Measurements from ENCODE around the gene C20orf96. TPM values are rescaled to one million over a fixed set of nuclear protein-coding genes. Genes with fewer than 3 reads are reported as not detected.

Gene C20orf96
- total RNA-seq, 3 donors from 2014 or later (not counting 1 experiment from before 2014, with no cell fraction given), result 3.8 to 4.3 (median 4.1) TPM

DNA sequence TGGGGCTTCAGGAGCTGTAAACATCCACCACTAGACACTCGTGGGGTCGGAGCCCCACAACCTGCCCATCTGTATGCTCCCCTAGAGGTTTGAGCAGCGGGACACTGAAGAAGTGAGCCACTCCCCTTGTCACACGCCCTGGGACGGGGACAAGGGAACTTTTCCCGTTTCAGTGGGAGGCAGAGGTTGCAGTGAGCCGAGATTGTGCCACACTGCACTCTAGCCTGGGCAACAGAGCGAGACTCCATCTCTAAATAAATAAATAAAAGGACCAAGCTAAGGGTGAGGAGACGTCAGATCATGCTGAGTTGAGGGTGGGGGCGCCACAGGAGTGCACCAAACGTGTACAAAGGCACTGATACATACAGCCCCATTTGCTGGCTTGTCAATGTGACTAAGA, 15.2 kb upstream of the C20orf96 start:
- H3K9me3 Mint-ChIP-seq, result no peaks in the 10 kb centered on the region
- intact Hi-C loops (cut with micrococcal nuclease), result no loop called here

DNA sequence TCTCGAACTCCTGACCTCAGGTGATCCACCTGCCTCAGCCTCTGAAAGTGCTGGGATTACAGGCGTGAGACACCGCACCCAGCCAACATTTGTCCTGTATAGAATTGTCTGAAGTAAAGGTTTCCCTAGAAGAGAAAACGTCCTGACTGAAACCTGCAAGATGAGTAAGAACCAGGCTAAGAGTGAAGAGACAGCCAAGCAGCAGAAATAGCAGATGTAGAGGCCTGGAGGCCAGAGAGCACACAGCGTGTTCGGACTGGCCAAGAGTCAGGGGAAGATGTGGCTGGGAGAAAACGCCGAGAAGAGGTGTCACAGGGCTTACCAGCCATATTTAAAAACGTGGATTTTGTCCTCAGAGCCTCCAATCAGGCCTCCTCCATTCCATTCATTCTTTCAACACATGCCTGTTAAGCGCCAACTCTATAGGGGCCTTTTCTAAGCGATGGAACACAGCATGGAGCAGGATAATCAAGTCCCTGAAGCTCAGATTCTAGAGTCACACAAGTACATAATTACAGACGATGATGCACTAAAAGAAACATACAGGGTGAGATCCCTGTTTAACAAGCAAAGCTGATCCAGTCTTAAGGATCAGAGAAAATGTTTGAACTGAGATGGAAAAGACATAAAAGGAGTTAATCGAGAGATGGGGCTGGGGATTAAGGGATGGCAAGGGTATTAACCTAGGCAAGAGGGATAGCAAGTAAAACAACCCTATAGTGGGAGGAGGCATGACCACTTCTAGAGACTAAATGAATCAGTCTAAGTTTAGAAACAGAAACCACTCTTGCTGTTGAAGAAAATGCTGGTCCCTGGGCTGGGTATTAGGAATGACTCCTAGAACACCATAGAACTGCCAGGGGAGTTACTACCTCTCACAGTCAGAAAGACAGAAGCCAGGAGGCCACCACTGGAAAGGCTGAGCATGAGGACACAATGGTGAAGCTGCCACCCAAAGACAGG, 11.6 kb upstream of the C20orf96 start:
- no peaks in the 10 kb centered on the region for H3K27me3 Mint-ChIP-seq (ENCODE audit: low read depth in 2 of 2)
- peaks cover 26 to 43% of the 10 kb centered on the region in 2 donors for H3K4me1 Mint-ChIP-seq
- intact Hi-C loops (cut with micrococcal nuclease), result no loop called here
- no peak for ATAC-seq
- no peak overlapping the region for H3K4me3 Mint-ChIP-seq
- TF ChIP-seq, protein P1, sequence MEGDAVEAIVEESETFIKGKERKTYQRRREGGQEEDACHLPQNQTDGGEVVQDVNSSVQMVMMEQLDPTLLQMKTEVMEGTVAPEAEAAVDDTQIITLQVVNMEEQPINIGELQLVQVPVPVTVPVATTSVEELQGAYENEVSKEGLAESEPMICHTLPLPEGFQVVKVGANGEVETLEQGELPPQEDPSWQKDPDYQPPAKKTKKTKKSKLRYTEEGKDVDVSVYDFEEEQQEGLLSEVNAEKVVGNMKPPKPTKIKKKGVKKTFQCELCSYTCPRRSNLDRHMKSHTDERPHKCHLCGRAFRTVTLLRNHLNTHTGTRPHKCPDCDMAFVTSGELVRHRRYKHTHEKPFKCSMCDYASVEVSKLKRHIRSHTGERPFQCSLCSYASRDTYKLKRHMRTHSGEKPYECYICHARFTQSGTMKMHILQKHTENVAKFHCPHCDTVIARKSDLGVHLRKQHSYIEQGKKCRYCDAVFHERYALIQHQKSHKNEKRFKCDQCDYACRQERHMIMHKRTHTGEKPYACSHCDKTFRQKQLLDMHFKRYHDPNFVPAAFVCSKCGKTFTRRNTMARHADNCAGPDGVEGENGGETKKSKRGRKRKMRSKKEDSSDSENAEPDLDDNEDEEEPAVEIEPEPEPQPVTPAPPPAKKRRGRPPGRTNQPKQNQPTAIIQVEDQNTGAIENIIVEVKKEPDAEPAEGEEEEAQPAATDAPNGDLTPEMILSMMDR (IDR thresholded peaks at IDR 0.05), result no peak
- H3K27me3 ChIP-seq (ENCODE audit: control insufficient read depth, insufficient read depth, low read length), result no peaks in the 10 kb centered on the region
- no peak overlapping the region for H3K4me3 ChIP-seq (ENCODE audit: low read length)
- H3K36me3 ChIP-seq (ENCODE audit: control insufficient read depth, insufficient read depth, low read length), result no peaks in the 10 kb centered on the region
- WGBS (ENCODE audit: insufficient coverage), result 95% methylated on average over 13 of the region's 13 CpGs
- H3K27ac Mint-ChIP-seq, result peak overlapping the region in 1 of 2 donors; percentile 6
- no peak overlapping the region for H3K27ac ChIP-seq (ENCODE audit: low read length)
- no peaks in the 10 kb centered on the region for H3K36me3 Mint-ChIP-seq
- no peaks in the 10 kb centered on the region for H3K9me3 ChIP-seq (ENCODE audit: control insufficient read depth, insufficient read depth, low read length)
- no peaks in the 10 kb centered on the region for H3K9me3 Mint-ChIP-seq
- no peak for DNase-seq
- H3K4me1 ChIP-seq (ENCODE audit: control insufficient read depth, insufficient read depth, low read length), result peaks cover 24% of the 10 kb centered on the region

More for the DNA sequence above, 15.2 kb upstream of the C20orf96 start:
- ATAC-seq (no peak), DNase-seq (no peak)
- Mint-ChIP-seq H3K4me3 (no peak overlapping the region), H3K27ac (no peak overlapping the region), H3K36me3 (no peaks in the 10 kb centered on the region), H3K27me3 (ENCODE audit: low read depth in 2 of 2) (no peaks in the 10 kb centered on the region), H3K4me1 (peaks cover 15 to 26% of the 10 kb centered on the region in 2 donors)
- no peaks in the 10 kb centered on the region for H3K9me3 ChIP-seq (ENCODE audit: control insufficient read depth, insufficient read depth, low read length)
- no peaks in the 10 kb centered on the region for H3K27me3 ChIP-seq (ENCODE audit: control insufficient read depth, insufficient read depth, low read length)
- H3K4me3 ChIP-seq (ENCODE audit: low read length), result no peak overlapping the region
- TF ChIP-seq, protein P1 (IDR thresholded peaks at IDR 0.05), result no peak
- no peak overlapping the region for H3K27ac ChIP-seq (ENCODE audit: low read length)
- H3K4me1 ChIP-seq (ENCODE audit: control insufficient read depth, insufficient read depth, low read length), result peaks cover 10% of the 10 kb centered on the region
- no peaks in the 10 kb centered on the region for H3K36me3 ChIP-seq (ENCODE audit: control insufficient read depth, insufficient read depth, low read length)
- WGBS (ENCODE audit: insufficient coverage), result 85% methylated on average over 9 of the region's 11 CpGs

DNA sequence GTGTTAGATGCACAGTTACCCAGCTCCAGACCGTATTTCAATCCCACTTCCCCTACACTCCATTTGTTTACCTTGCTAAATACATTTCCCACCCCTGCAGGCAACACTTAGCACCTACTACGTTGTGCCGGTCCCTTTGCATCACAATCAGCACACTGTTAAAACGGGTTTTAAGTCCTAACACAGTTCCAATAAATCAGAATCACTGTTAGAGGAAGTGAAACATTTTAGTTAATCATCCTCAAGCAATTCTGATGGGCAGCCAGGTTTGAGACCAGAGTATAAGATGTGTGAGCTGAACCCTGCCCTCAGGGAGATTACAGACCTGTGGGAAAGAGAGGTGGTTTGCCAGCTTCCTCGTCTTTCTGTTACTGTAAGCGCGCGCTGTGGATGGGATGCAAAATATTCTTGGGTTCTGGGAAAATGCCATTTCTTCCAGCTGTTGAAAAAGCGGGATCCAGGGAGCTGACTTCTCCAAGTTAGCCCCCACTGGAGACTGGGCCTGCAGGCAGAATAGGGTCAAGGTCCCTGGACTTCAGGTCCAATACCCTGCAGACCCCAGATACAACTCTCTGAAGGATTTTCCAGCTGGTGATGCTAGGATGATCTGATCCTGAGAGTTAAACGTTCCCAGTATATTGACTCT, 9.9 kb upstream of the C20orf96 start:
- H3K9me3 Mint-ChIP-seq, result no peaks in the 10 kb centered on the region
- TF ChIP-seq, protein P1 (IDR thresholded peaks at IDR 0.05), result no peak
- intact Hi-C loops (cut with micrococcal nuclease), result no loop called here
- no peaks in the 10 kb centered on the region for H3K27me3 ChIP-seq (ENCODE audit: control insufficient read depth, insufficient read depth, low read length)
- no peak for ATAC-seq
- WGBS (ENCODE audit: insufficient coverage), result 74% methylated on average over 10 of the region's 10 CpGs
- no peak for DNase-seq
- no peaks in the 10 kb centered on the region for H3K9me3 ChIP-seq (ENCODE audit: control insufficient read depth, insufficient read depth, low read length)
- H3K27ac Mint-ChIP-seq, result peak overlapping the region; percentile 96 to 100
- H3K36me3 ChIP-seq (ENCODE audit: control insufficient read depth, insufficient read depth, low read length), result no peaks in the 10 kb centered on the region
- H3K36me3 Mint-ChIP-seq, result no peaks in the 10 kb centered on the region
- H3K27me3 Mint-ChIP-seq (ENCODE audit: low read depth in 2 of 2), result no peaks in the 10 kb centered on the region
- H3K27ac ChIP-seq (ENCODE audit: low read length), result no peak overlapping the region
- peaks cover 39 to 54% of the 10 kb centered on the region in 2 donors for H3K4me1 Mint-ChIP-seq
- H3K4me3 Mint-ChIP-seq, result peak overlapping the region; percentile 36
- no peak overlapping the region for H3K4me3 ChIP-seq (ENCODE audit: low read length)
- peaks cover 27% of the 10 kb centered on the region for H3K4me1 ChIP-seq (ENCODE audit: control insufficient read depth, insufficient read depth, low read length)

Data from natural killer cell (primary cell).